Activated CD4-positive, alpha-beta T cell treated with anti-CD3 and anti-CD28 coated beads for 36 hours (primary cell): ENCODE data around the gene CENPP. TPM values are rescaled to one million over a fixed set of nuclear protein-coding genes. Genes with fewer than 3 reads are reported as not detected.
A peak's percentile ranks its signal among the peaks of the same experiment; 100 is the strongest.

ENCODE experiments used
- ATAC-seq: fragments of 200-7000 bp; cut with Tn5 transposase; one replicate; pipeline ENCODE4 v1.10.0; 2021; ENCODE audit warnings: mild to moderate bottlenecking, moderate library complexity
- CTCF ChIA-PET: fragments of 350-600 bp; sonication (Branson Sonifier 250); formaldehyde crosslinking; loops from one replicate; lab custom pipeline; 2021; ENCODE audit warnings: antibody characterized with exemption; lab: Charles Lee
- POLR2A ChIA-PET: fragments of 350-600 bp; sonication (Branson Sonifier 250); formaldehyde crosslinking; loops from one replicate; lab custom pipeline; 2021; ENCODE audit warnings: antibody characterized with exemption, inconsistent platforms; lab: Charles Lee
- DNase-seq: peaks from one replicate; pipeline ENCODE4 v3.0.0-alpha.2; 2020
- H3K27ac Mint-ChIP-seq: one replicate; pipeline ENCODE4 v1.8.0; 2021; ENCODE audit warnings: mixed read lengths
- H3K27me3 Mint-ChIP-seq: one replicate; pipeline ENCODE4 v1.8.0; 2021; ENCODE audit warnings: mixed read lengths
- H3K36me3 Mint-ChIP-seq: one replicate; pipeline ENCODE4 v1.8.0; 2021; ENCODE audit warnings: low read depth, mixed read lengths
- H3K4me1 Mint-ChIP-seq: one replicate; pipeline ENCODE4 v1.8.0; 2021; ENCODE audit warnings: mixed read lengths
- H3K4me3 Mint-ChIP-seq: one replicate; pipeline ENCODE4 v1.8.0; 2021; ENCODE audit warnings: mild to moderate bottlenecking, moderate library complexity, mixed read lengths
- H3K9me3 Mint-ChIP-seq: one replicate; pipeline ENCODE4 v1.8.0; 2021; ENCODE audit warnings: low read depth, mixed read lengths
- intact Hi-C, 2 experiments: fragments of 100-400 bp; cut with DNase I in 1 of 2; cut with micrococcal nuclease in 1 of 2; formaldehyde crosslinking; loops; one replicate each; pipeline versions ENCODE4 v1.14.2 to v1.15.1; 2022 to 2024; cut with DNase I, micrococcal nuclease
- total RNA-seq, 2 experiments: library from RNA; stranded (reverse); gene quantifications; one replicate each; pipeline ENCODE4 v1.2.3, GENCODE V29; 2021

CENPP gene
- total RNA-seq, 2 experiments from 2014 or later: 22.8 to 32.3 TPM

DNA sequence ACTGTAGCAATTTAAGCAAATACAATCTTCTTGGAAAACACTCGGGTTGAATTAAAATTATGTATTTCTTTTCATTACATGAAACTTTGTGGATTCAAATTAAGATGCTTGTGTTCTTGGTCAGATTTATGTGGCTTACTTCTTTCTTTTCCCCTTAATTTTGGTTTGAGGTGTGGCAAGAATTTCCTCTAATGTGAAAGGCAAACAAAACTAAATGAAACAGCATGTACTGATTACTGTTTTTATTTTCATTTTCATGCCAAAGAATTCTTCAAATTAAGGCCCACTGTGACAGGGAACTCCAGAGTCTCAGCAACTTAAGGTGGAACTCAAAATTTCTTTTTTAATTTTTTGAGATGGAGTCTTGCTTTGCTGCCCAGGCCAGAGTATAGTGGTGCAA is 98.6 kb downstream of the CENPP start, which contains the start of gene OMD:
OMD (minus strand) TSS at position 132 of the 400 bp plus-strand sequence. CDS start 6,913 bp downstream, outside the sequence.
- Mint-ChIP-seq H3K27me3 (no peaks in the 10 kb centered on the region), H3K27ac (no peak within 1 kb of the TSS), H3K4me1 (no peaks in the 10 kb centered on the region), H3K36me3 (no peaks in the 10 kb centered on the region), H3K9me3 (no peaks in the 10 kb centered on the region), H3K4me3 (no peak within 1 kb of the TSS)
- ATAC-seq: no peak
- intact Hi-C loops: no loop called here
- CTCF ChIA-PET: interaction anchor here (0.6 kb wide), 2 partner anchors 15 to 295 kb away, joined by 3 read pairs; no protein-coding TSS in a partner anchor
- POLR2A ChIA-PET: no interaction called here
- DNase-seq: no peak

DNA sequence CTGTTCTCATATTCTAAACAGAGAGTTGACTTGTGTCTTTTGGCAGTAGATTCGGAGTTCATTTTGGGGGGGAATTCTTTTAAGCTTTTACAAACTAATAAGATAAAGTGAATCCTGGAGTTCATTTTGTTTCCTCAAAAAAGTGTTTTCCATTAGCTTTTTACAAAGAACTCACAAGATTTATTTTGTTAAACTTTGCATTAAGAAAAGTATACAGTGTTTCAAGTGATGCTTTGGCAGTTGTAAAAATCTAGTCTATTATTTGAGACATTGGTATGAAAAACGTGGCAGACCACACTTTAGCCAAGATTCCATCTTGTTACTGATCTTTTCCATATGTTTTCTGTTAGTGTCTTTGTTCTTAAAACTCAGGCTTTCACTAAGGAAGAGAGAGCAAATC is 99.7 kb downstream of the CENPP start:
- no peaks in the 10 kb centered on the region for H3K27me3 Mint-ChIP-seq
- ChIA-PET POLR2A (no interaction called here), CTCF (no interaction called here)
- intact Hi-C loops: no loop called here
- no peak for DNase-seq
- no peaks in the 10 kb centered on the region for H3K4me1 Mint-ChIP-seq
- no peaks in the 10 kb centered on the region for H3K36me3 Mint-ChIP-seq
- ATAC-seq: no peak
- H3K27ac Mint-ChIP-seq: no peak overlapping the region
- H3K9me3 Mint-ChIP-seq: no peaks in the 10 kb centered on the region
- no peak overlapping the region for H3K4me3 Mint-ChIP-seq

DNA sequence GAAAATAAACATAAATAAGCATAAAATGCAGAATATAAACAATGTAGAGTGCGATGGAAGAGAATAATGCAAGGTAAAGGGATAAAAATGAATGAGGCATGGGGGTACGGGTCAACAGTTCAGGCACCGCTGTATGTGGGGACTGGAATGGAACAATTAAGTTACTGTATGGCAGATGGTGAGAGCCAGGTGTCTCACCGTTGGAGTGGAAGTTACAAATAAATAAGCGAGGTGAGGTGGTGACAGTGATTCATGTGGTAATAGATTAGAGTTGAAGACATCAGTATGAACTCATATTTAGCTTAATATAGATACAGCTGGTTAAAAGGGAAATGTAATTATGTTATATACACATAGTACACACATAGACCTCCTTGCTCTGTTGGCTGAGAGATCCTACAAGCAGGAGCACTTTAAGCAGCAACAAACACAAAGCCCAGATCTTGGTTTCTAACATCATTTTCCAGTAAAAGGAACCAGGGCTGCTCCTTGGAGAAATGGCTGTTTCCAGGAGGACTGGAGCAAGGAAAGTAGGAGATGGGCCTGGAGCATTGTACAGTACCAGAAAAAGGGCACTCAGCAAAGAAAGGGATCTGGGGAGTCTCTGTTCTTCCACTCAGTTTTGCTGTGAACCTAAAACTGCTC is 100.9 kb downstream of the CENPP start:
- Mint-ChIP-seq H3K9me3 (no peaks in the 10 kb centered on the region), H3K4me3 (no peak overlapping the region), H3K36me3 (no peaks in the 10 kb centered on the region), H3K27ac (no peak overlapping the region), H3K27me3 (no peaks in the 10 kb centered on the region), H3K4me1 (no peaks in the 10 kb centered on the region)
- CTCF ChIA-PET: interaction anchor here (0.5 kb wide), 1 partner anchor 1481 kb away, joined by 3 read pairs; no protein-coding TSS in a partner anchor
- ATAC-seq (no peak), DNase-seq (no peak)
- POLR2A ChIA-PET: no interaction called here
- intact Hi-C loops: no loop called here

DNA sequence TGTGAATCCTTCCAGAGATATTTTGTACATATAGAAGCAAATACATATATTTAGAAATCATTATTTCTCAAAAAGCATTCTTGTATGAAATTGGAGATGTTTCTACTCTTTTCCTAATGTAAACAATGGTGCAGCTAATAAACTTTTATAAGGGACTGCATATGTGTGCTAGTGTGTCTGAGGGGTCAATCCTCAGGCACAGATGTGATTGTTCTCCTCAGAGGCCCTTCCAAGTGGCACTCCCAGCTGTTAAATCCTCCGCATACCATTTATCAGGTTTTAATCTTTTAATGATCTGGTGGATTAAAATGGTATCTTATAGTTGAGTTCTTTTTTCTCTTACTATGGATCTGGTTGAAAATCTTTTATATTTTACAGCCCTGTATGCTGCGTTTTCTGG is 104.1 kb downstream of the CENPP start:
- ChIA-PET CTCF (no interaction called here), POLR2A (no interaction called here)
- H3K4me1 Mint-ChIP-seq: no peaks in the 10 kb centered on the region
- ATAC-seq (no peak), DNase-seq (no peak)
- H3K27me3 Mint-ChIP-seq: no peaks in the 10 kb centered on the region
- no peak overlapping the region for H3K4me3 Mint-ChIP-seq
- H3K36me3 Mint-ChIP-seq: no peaks in the 10 kb centered on the region
- H3K9me3 Mint-ChIP-seq: no peaks in the 10 kb centered on the region
- intact Hi-C loops: no loop called here
- H3K27ac Mint-ChIP-seq: no peak overlapping the region

DNA sequence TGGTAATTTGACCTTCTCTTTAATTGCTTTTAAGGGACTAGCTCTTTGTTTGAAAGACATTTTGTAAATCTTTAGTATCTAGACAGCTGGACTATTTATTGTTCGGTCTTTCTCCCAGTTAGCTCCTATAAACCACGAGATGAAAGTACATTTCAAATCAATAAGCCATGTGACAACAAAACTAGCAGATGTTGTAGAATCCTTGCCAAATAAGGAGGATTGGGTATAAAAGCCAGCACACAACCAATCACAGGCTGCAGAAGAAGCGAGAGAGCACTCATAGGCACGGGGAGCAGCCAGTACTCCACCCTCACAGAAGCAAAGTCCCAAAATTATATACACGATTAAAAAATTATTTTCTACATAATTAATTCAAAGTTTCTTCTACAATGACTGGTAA is 106.6 kb downstream of the CENPP start:
- Mint-ChIP-seq H3K27ac (no peak overlapping the region), H3K4me3 (no peak overlapping the region), H3K36me3 (no peaks in the 10 kb centered on the region), H3K9me3 (no peaks in the 10 kb centered on the region), H3K27me3 (no peaks in the 10 kb centered on the region), H3K4me1 (no peaks in the 10 kb centered on the region)
- CTCF ChIA-PET: interaction anchor here (0.5 to 0.8 kb wide), 2 partner anchors 14 to 54 kb away, joined by 3 read pairs; no protein-coding TSS in a partner anchor
- no peak for DNase-seq
- intact Hi-C loops: no loop called here
- POLR2A ChIA-PET: no interaction called here
- ATAC-seq: no peak

DNA sequence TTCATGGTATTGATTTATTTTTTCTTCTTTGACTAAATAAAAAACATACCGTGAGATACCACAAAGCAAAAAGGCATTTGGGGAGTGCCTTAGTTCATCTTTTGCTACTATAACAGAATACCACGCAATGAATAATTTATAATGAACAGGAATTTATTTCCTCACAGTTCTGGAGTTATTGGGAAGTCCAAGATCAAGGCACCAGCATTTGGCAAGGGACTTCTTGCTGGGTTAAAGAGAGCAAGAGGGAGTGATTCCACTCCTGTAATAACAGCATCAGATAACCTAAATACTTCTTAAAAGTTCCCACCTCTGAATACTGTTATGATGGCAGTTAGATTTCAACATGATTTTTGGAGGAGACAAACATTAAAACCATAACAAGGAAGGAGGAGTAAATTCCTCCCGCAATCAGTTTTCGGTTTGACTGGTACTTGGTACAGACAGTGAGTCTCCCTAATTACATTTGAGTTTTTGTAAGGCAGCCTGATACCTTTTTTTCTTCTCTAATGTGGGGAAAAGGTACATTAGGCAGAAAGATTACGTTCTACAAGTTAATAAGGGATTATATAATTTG is 107.3 kb downstream of the CENPP start:
- H3K27ac Mint-ChIP-seq: no peak overlapping the region
- no peak overlapping the region for H3K4me3 Mint-ChIP-seq
- no peaks in the 10 kb centered on the region for H3K4me1 Mint-ChIP-seq
- CTCF ChIA-PET: no interaction called here
- intact Hi-C loops: no loop called here
- no peaks in the 10 kb centered on the region for H3K36me3 Mint-ChIP-seq
- H3K9me3 Mint-ChIP-seq: no peaks in the 10 kb centered on the region
- POLR2A ChIA-PET: no interaction called here
- no peak for DNase-seq
- no peaks in the 10 kb centered on the region for H3K27me3 Mint-ChIP-seq
- ATAC-seq: no peak

DNA sequence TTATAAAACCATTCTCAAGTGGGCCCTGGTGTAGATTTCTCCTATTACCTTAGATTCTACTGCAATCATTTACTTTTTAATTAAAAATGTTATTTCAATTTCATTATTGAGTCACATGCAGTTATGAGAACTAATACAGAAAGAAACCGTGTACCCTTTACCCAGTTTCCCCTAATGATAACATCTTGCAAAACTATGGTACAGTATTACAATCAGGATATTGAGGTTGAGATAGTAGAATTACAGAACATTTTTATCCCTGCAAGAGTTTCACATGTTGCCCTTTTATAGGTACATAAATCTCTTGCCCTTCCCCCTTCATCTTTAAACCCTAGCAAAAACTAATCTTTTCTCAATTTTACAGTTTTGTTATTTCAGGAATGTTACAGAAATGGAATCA is 109.5 kb downstream of the CENPP start:
- Mint-ChIP-seq H3K27ac (no peak overlapping the region), H3K36me3 (no peaks in the 10 kb centered on the region), H3K9me3 (no peaks in the 10 kb centered on the region), H3K27me3 (no peaks in the 10 kb centered on the region), H3K4me1 (no peaks in the 10 kb centered on the region), H3K4me3 (no peak overlapping the region)
- DNase-seq (no peak), ATAC-seq (no peak)
- POLR2A ChIA-PET: no interaction called here
- CTCF ChIA-PET: no interaction called here
- intact Hi-C loops: loop anchor here in 1 of 2 experiments (5.0 kb wide), 1 partner anchor 108 kb away; the partner anchor contains the start of genes CENPP and NOL8

DNA sequence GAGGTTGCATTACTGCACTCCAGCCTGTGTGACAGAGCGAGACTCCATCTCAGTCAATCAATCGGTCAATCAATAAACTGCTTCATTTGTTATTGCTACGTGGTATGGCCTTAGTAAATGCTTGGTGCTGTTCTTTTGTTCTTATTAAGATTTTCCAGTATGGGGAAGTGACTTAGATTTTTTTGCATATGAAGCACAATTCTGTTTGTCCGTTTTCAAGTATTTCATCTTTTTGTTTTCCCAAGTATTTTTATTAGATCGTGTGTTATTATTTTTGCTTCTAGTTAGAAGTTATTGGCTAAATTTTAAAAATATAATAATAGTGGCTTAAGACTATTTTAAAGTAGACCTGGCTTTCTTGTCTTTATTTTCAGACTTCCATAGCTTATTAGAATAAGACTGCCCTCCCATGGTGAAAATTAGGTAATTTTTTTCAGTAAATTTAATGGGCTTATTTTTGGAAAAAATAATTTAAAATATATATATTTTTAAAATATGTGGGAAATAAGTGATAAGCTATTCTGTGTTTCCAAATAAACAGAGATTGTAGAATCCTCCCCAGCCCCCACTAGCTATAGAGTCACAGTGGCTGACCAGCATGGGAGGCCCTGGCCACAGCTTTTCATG is 113.3 kb downstream of the CENPP start:
- DNase-seq (no peak), ATAC-seq (no peak)
- Mint-ChIP-seq H3K36me3 (no peaks in the 10 kb centered on the region), H3K27ac (no peak overlapping the region), H3K4me1 (peaks cover 3% of the 10 kb centered on the region), H3K4me3 (no peak overlapping the region), H3K27me3 (no peaks in the 10 kb centered on the region), H3K9me3 (no peaks in the 10 kb centered on the region)
- intact Hi-C loops: loop anchor here in 1 of 2 experiments (2.0 to 5.0 kb wide), 2 partner anchors 112 to 298 kb away; partner anchors contain the start of genes CENPP and NOL8
- ChIA-PET CTCF (interaction anchor here (0.7 to 1.0 kb wide), 4 partner anchors 14 to 298 kb away, joined by 3 read pairs; partner anchors contain the start of gene CENPP), POLR2A (no interaction called here)

DNA sequence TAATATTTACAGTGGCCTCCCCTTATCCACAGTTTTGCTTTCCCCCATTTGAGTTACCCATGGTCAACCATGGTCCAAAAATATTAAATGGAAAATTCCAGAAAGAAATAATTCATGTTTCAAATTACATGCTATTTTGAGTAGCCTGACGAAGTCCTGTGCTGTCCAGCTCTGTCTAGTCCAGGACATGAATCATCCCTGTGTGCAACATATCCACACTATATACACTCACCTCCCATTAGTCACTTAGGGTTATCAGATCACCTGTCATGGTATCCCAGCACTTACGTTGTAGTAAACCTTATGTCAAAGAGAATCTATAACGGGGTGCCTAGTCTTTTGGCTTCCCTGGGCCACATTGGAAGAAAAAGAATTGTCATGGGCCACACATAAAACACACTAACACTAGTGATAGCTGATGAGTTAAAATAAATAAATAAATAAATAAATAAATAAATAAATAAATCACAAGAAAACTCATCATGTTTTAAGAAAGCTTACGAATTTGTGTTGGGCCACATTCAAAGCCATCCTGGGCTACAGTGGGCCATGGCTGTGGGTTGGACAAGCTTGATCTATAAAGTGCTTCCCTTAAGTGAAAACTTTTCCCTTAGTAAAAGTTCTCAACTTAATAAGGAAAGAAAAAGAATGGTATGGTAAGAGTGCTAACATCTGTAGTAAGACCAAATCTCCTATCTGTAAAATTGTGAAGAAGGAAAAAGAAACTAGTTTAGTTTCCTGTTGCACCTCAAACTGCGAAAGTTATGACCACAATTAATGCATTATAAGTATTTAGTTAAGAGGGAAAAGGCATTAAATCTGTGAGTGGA is 114.4 kb downstream of the CENPP start:
- intact Hi-C loops: loop anchor here in 1 of 2 experiments (2.0 to 5.0 kb wide), 2 partner anchors 113 to 299 kb away; partner anchors contain the start of genes CENPP and NOL8
- H3K4me3 Mint-ChIP-seq: no peak overlapping the region
- ChIA-PET CTCF (interaction anchor here (0.7 to 1.2 kb wide), 2 partner anchors 15 to 300 kb away, joined by 3 to 5 read pairs; no protein-coding TSS in a partner anchor), POLR2A (no interaction called here)
- no peaks in the 10 kb centered on the region for H3K9me3 Mint-ChIP-seq
- no peaks in the 10 kb centered on the region for H3K36me3 Mint-ChIP-seq
- no peak for ATAC-seq
- H3K27ac Mint-ChIP-seq: no peak overlapping the region
- H3K27me3 Mint-ChIP-seq: no peaks in the 10 kb centered on the region
- peaks cover 3% of the 10 kb centered on the region for H3K4me1 Mint-ChIP-seq
- no peak for DNase-seq

DNA sequence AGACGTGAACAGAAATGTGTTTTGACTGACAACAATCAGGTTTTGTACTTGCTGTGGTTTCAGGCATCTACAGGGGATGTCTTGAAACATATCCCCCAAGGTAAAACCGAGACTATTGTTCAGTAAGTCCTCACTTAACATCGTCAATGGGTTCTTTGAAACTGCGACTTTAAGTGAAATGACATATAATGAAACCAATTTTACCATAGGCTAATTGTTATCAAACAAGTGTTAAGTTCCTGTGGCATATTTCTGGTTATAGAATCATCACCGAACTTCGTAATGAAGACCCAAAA is 114.9 kb downstream of the CENPP start:
- no peak overlapping the region for H3K4me3 Mint-ChIP-seq
- H3K27me3 Mint-ChIP-seq: no peaks in the 10 kb centered on the region
- H3K36me3 Mint-ChIP-seq: no peaks in the 10 kb centered on the region
- no peak for DNase-seq
- CTCF ChIA-PET: interaction anchor here (1.2 kb wide), 1 partner anchor 301 kb away, joined by 5 read pairs; no protein-coding TSS in a partner anchor
- POLR2A ChIA-PET: no interaction called here
- H3K4me1 Mint-ChIP-seq: peaks cover 3% of the 10 kb centered on the region
- peak; percentile 66 for ATAC-seq
- intact Hi-C loops: no loop called here
- H3K27ac Mint-ChIP-seq: no peak overlapping the region
- no peaks in the 10 kb centered on the region for H3K9me3 Mint-ChIP-seq

DNA sequence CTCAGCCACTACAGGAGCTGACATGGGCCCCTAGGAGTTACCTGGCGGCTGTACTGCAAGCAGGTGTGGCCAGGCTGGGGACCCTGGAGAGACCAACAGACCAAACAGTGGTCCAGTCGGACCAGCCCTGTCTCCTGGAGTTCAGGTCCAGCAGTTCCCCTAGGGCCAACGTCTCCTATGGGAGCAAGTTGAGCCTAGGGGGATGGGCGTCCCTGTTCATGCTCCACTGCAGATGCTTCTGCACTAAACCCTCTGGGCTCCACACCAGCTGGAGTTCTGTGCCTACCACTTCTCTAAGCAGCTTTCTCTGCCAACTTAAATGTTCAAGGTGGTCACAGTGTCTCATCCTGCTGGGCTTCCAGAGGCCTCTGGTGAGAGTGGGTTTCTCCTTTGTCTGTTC is 119.1 kb downstream of the CENPP start:
- H3K9me3 Mint-ChIP-seq: no peaks in the 10 kb centered on the region
- H3K4me1 Mint-ChIP-seq: peaks cover 3% of the 10 kb centered on the region
- ATAC-seq: no peak
- intact Hi-C loops: no loop called here
- H3K4me3 Mint-ChIP-seq: no peak overlapping the region
- DNase-seq: no peak
- CTCF ChIA-PET: interaction anchor here (0.8 kb wide), 1 partner anchor 11 kb away, joined by 3 read pairs; no protein-coding TSS in a partner anchor
- no peaks in the 10 kb centered on the region for H3K36me3 Mint-ChIP-seq
- H3K27me3 Mint-ChIP-seq: no peaks in the 10 kb centered on the region
- no peak overlapping the region for H3K27ac Mint-ChIP-seq
- POLR2A ChIA-PET: no interaction called here
